B cell (primary cell): ENCODE data around the gene TTYH3. TPM values are rescaled to one million over a fixed set of nuclear protein-coding genes. Genes with fewer than 3 reads are reported as not detected.
A peak's percentile ranks its signal among the peaks of the same experiment; 100 is the strongest.

ENCODE experiments used
- ATAC-seq: fragments of 200-7000 bp; cut with Tn5 transposase; one replicate; pipeline ENCODE4 v1.10.0; 2021; ENCODE audit warnings: low read depth, mild to moderate bottlenecking, moderate number of reproducible peaks, moderate library complexity
- CTCF ChIA-PET: fragments of 350-600 bp; sonication (Branson Sonifier 250); formaldehyde crosslinking; loops from one replicate; lab custom pipeline; 2021; ENCODE audit warnings: antibody characterized with exemption, inconsistent platforms; lab: Charles Lee
- POLR2A ChIA-PET: fragments of 350-600 bp; sonication (Branson Sonifier 250); formaldehyde crosslinking; loops from one replicate; lab custom pipeline; 2021; ENCODE audit warnings: antibody characterized with exemption; lab: Charles Lee
- DNase-seq: peaks from one replicate; pipeline ENCODE4 v3.0.0; 2013
- H2AFZ ChIP-seq: 2 replicates; pipeline ENCODE4 v1.6.1; 2012; ENCODE audit warnings: mild to moderate bottlenecking, low read depth, low read length; ENCODE audit not compliant: insufficient read depth, poor library complexity, severe bottlenecking
- H3K27ac ChIP-seq, 2 donors: 1 replicate in 1 of 2; 2 replicates in 1 of 2; pipeline ENCODE4 v1.5.1; 2012 to 2013; ENCODE audit warnings: low read length in 2 of 2, mild to moderate bottlenecking in 2 of 2, moderate library complexity in 1 of 2
- H3K27me3 ChIP-seq, 4 experiments: fragments of 200-600 bp in 1 of 4; sonication (generic) in 1 of 4; replicated peaks in 1 of 4; 1 replicate in 2 of 4; 2 replicates in 2 of 4; pipeline versions ENCODE4 v1.6.1 to v1.7.0; 2013 to 2016; ENCODE audit warnings: low read length in 3 of 4, mild to moderate bottlenecking in 2 of 4, mixed read lengths in 1 of 4, moderate library complexity in 1 of 4; ENCODE audit not compliant: insufficient read depth in 4 of 4, control insufficient read depth in 3 of 4; ENCODE audit errors: control extremely low read depth in 1 of 4
- H3K36me3 ChIP-seq, 2 experiments: replicated peaks in 1 of 2; 1 replicate in 1 of 2; 2 replicates in 1 of 2; pipeline versions ENCODE4 v1.6.1 to v1.7.1; 2013; ENCODE audit warnings: low read length in 1 of 2; ENCODE audit not compliant: insufficient read depth in 2 of 2, control insufficient read depth in 1 of 2; ENCODE audit errors: control extremely low read depth in 1 of 2, extremely low read depth in 1 of 2
- H3K4me1 ChIP-seq, 2 donors: fragments of 200-600 bp in 1 of 2; sonication (generic) in 1 of 2; 1 replicate in 1 of 2; 2 replicates in 1 of 2; pipeline versions ENCODE4 v1.5.1 to v1.6.1; 2013 to 2017; ENCODE audit warnings: low read length in 2 of 2; ENCODE audit not compliant: control insufficient read depth in 2 of 2, insufficient read depth in 2 of 2
- H3K4me2 ChIP-seq: replicated peaks from 2 replicates; pipeline ENCODE3; 2012; ENCODE audit warnings: mild to moderate bottlenecking, low read depth, low read length; ENCODE audit not compliant: poor library complexity, severe bottlenecking
- H3K4me3 ChIP-seq, 5 experiments: fragments of 200-600 bp in 1 of 5; sonication (generic) in 1 of 5; 1 replicate in 3 of 5; 2 replicates in 2 of 5; pipeline versions ENCODE4 v1.5.1 to v1.7.0; 2011 to 2016; ENCODE audit warnings: low read length in 4 of 5, mild to moderate bottlenecking in 4 of 5, low read depth in 2 of 5, control low read depth in 1 of 5, moderate library complexity in 1 of 5; ENCODE audit not compliant: insufficient read depth in 1 of 5; ENCODE audit errors: control extremely low read depth in 1 of 5, extremely low read depth in 1 of 5
- H3K79me2 ChIP-seq: fragments of 200-600 bp; sonication (generic); one replicate; pipeline ENCODE4 v1.6.0; 2016; ENCODE audit warnings: low read length; ENCODE audit not compliant: control insufficient read depth, insufficient read depth
- H3K9ac ChIP-seq: fragments of 200-600 bp; sonication (generic); 2 replicates; pipeline ENCODE4 v1.6.1; 2017; ENCODE audit warnings: mild to moderate bottlenecking, low read length, moderate library complexity
- H3K9me3 ChIP-seq, 3 donors: one replicate each; pipeline versions ENCODE4 v1.6.1 to v1.7.1; 2013; ENCODE audit warnings: low read length in 2 of 3; ENCODE audit not compliant: control insufficient read depth in 2 of 3, insufficient read depth in 1 of 3; ENCODE audit errors: control extremely low read depth in 1 of 3
- H4K20me1 ChIP-seq: 2 replicates; pipeline ENCODE4 v1.6.0; 2012; ENCODE audit warnings: mild to moderate bottlenecking, low read length; ENCODE audit not compliant: insufficient read depth, control insufficient read depth, poor library complexity, severe bottlenecking
- H3K27ac Mint-ChIP-seq: one replicate; pipeline ENCODE4 v1.8.0; 2021; ENCODE audit warnings: mixed read lengths
- H3K27me3 Mint-ChIP-seq: one replicate; pipeline ENCODE4 v1.8.0; 2021; ENCODE audit warnings: mixed read lengths
- H3K4me1 Mint-ChIP-seq: one replicate; pipeline ENCODE4 v1.8.0; 2021; ENCODE audit warnings: mixed read lengths
- H3K4me3 Mint-ChIP-seq: one replicate; pipeline ENCODE4 v1.8.0; 2021; ENCODE audit warnings: mixed read lengths
- H3K9me3 Mint-ChIP-seq: one replicate; pipeline ENCODE4 v1.8.0; 2022; ENCODE audit warnings: mixed read lengths; ENCODE audit not compliant: insufficient read depth
- EZH2 ChIP-seq: IDR thresholded peaks from 2 replicates; pipeline ENCODE4 v1.6.1; 2012; ENCODE audit warnings: borderline replicate concordance, low read depth, mild to moderate bottlenecking, moderate library complexity, low read length; ENCODE audit not compliant: insufficient read depth, poor library complexity, severe bottlenecking
- WGBS: methylation state at CpG from one replicate; pipeline ENCODE4 v1.1.5; 2013; ENCODE audit warnings: missing lambda C conversion rate; ENCODE audit not compliant: insufficient coverage; 5-methylcytosine and 5-hydroxymethylcytosine counted together
- intact Hi-C: fragments of 100-400 bp; cut with micrococcal nuclease; formaldehyde crosslinking; loops from one replicate; pipeline ENCODE4 v1.10.0; 2022
- polyA minus RNA-seq: library from RNA; depleted of rRNA, polyadenylated mRNA; stranded (reverse); fragments of >200 nt; gene quantifications from 2 replicates; pipeline ENCODE4 v1.2.3, GENCODE V29; 2012
- polyA plus RNA-seq: library from polyadenylated mRNA; depleted of rRNA; stranded (reverse); fragments of >200 nt; gene quantifications from 2 replicates; pipeline ENCODE4 v1.2.3, GENCODE V29; 2012
- total RNA-seq, 2 donors: library from RNA; stranded (reverse); fragments of 120-200 nt in 1 of 2; gene quantifications; 1 replicate in 1 of 2; 2 replicates in 1 of 2; pipeline versions ENCODE4 v1.2.3 to v1.2.4, GENCODE V29; 2013 to 2022
- TF ChIP-seq, protein P1 (sequence below): fragments of 200-600 bp; IDR thresholded peaks from one replicate; pipeline ENCODE4 v1.8.0; 2022; ENCODE audit warnings: antibody characterized with exemption, mild to moderate bottlenecking

TTYH3 gene, protein sequence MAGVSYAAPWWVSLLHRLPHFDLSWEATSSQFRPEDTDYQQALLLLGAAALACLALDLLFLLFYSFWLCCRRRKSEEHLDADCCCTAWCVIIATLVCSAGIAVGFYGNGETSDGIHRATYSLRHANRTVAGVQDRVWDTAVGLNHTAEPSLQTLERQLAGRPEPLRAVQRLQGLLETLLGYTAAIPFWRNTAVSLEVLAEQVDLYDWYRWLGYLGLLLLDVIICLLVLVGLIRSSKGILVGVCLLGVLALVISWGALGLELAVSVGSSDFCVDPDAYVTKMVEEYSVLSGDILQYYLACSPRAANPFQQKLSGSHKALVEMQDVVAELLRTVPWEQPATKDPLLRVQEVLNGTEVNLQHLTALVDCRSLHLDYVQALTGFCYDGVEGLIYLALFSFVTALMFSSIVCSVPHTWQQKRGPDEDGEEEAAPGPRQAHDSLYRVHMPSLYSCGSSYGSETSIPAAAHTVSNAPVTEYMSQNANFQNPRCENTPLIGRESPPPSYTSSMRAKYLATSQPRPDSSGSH
- total RNA-seq (45.5 and 48.6 TPM in 2 replicates), polyA plus RNA-seq (8.4 and 11.3 TPM in 2 replicates), polyA minus RNA-seq (10.5 and 25.3 TPM in 2 replicates)
- total RNA-seq (2013), result 3.2 TPM

DNA sequence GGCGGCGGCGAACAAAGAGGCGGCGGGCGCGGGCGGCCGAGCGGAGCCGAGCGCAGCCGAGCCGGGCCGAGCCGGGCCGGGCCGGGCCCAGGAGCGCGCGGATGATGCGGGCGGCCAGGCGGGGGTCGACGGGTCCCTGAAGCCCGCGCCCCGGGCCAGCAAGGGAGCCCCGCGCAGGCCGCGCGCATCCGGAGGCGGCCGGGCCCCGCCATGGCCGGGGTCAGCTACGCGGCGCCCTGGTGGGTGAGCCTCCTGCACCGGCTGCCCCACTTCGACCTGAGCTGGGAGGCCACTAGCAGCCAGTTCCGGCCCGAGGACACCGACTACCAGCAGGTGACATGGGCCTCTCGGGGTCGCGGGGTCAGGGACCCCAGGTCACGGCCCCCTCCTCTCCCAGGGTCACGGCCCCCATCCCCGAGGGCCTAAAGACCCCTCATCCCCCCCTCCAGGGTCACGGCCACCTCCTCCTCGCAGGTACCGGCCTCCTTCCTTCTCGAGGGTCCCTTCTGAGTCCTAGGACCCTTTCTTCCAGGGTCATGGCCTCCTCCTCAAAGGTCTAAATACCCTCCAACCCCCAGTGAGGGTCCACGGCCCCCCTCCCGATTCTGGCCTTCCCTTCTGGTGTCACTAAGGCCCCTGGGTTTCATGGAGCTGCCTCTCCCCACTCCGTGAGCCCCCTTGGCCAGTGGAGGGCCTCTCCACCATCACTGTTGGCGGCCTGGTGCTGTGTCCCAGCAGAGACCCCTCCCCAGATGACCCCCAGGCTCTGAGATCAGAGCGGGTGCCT, at the start of gene TTYH3:
TSS of gene TTYH3 (plus strand) at position 41 of the 787 bp plus-strand sequence. CDS start at position 211, 170 bp downstream.
- ChIA-PET CTCF (interaction anchor here (0.6 to 1.8 kb wide), 3 partner anchors 11 to 78 kb away, joined by 3 to 8 read pairs (median 5); no protein-coding TSS in a partner anchor), POLR2A (interaction anchor here (0.9 to 1.9 kb wide), 7 partner anchors 9 to 121 kb away, joined by 4 to 10 read pairs (median 6); no protein-coding TSS in a partner anchor)
- Histone ChIP-seq H3K4me1 (peaks cover 25 to 44% of the 10 kb centered on the region in 2 donors), H3K4me3 (peak within 1 kb of the TSS; percentile 40 to 97 (median 82)), H3K36me3 (no peaks in the 10 kb centered on the region), H3K79me2 (peaks cover 48% of the 10 kb centered on the region), H3K9me3 (no peaks in the 10 kb centered on the region), H3K27me3 (peaks cover 0 to under 1% (median 0%) of the 10 kb centered on the region in 4 experiments), H3K27ac (peak within 1 kb of the TSS; percentile 68 to 71), H3K9ac (peak within 1 kb of the TSS; percentile 94), H2AFZ (peak within 1 kb of the TSS; percentile 88), H4K20me1 (peaks cover 11% of the 10 kb centered on the region), H3K4me2 (peak within 1 kb of the TSS; percentile 99)
- no peak for TF ChIP-seq EZH2
- TF ChIP-seq, protein P1, sequence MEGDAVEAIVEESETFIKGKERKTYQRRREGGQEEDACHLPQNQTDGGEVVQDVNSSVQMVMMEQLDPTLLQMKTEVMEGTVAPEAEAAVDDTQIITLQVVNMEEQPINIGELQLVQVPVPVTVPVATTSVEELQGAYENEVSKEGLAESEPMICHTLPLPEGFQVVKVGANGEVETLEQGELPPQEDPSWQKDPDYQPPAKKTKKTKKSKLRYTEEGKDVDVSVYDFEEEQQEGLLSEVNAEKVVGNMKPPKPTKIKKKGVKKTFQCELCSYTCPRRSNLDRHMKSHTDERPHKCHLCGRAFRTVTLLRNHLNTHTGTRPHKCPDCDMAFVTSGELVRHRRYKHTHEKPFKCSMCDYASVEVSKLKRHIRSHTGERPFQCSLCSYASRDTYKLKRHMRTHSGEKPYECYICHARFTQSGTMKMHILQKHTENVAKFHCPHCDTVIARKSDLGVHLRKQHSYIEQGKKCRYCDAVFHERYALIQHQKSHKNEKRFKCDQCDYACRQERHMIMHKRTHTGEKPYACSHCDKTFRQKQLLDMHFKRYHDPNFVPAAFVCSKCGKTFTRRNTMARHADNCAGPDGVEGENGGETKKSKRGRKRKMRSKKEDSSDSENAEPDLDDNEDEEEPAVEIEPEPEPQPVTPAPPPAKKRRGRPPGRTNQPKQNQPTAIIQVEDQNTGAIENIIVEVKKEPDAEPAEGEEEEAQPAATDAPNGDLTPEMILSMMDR, result no peak
- Mint-ChIP-seq H3K9me3 (no peaks in the 10 kb centered on the region), H3K4me1 (peaks cover 37% of the 10 kb centered on the region), H3K4me3 (peak within 1 kb of the TSS; percentile 92), H3K27me3 (no peaks in the 10 kb centered on the region), H3K27ac (peak within 1 kb of the TSS; percentile 86)
- WGBS, result under 1% methylated on average over 62 of the region's 62 CpGs
- DNase-seq, result no peak
- intact Hi-C loops, result loop anchor here (1.0 to 5.0 kb wide), 5 partner anchors 9 to 230 kb away; partner anchors contain the start of genes BRAT1, CHST12 and GNA12
- ATAC-seq, result peak; percentile 11
